Central memory CD4-positive, alpha-beta T cell (primary cell): ENCODE data around the gene TMPRSS9.

Experiments
- DNase-seq: peaks from one replicate; pipeline ENCODE4 v3.0.0; 2022

Gene TMPRSS9

DNA sequence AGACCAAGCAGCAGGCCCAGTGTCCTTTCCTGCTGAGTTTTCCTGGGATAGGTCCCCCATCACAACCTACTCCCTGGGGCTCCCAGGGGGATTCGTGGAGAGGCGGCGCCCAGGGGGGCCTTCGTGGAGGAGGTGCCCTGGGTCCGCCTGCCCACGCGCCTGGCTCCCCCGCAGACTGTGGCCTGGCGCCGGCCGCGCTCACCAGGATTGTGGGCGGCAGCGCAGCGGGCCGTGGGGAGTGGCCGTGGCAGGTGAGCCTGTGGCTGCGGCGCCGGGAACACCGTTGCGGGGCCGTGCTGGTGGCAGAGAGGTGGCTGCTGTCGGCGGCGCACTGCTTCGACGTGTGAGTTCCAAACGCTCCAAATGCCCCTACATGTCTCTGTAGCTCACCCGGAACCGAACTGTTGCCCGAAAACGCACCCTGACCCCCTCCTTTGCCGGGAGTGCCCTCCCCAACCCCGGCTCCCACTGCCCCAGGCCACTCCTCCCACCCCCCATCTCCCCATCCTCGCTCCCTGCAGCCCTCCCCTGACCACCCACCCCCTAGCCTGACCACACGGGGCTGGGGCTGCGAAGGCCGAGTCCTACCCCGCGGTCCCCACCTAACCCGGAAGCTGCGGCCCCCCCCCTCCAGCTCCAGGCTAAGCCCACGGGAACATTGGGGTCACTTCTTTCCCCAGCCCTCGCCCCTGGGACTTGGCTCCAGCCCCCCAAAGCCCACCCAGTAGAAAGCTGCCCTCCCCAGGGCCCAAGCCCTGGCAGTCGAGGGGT lies 64.0 kb downstream of the TMPRSS9 start:
- no peak for DNase-seq

DNA sequence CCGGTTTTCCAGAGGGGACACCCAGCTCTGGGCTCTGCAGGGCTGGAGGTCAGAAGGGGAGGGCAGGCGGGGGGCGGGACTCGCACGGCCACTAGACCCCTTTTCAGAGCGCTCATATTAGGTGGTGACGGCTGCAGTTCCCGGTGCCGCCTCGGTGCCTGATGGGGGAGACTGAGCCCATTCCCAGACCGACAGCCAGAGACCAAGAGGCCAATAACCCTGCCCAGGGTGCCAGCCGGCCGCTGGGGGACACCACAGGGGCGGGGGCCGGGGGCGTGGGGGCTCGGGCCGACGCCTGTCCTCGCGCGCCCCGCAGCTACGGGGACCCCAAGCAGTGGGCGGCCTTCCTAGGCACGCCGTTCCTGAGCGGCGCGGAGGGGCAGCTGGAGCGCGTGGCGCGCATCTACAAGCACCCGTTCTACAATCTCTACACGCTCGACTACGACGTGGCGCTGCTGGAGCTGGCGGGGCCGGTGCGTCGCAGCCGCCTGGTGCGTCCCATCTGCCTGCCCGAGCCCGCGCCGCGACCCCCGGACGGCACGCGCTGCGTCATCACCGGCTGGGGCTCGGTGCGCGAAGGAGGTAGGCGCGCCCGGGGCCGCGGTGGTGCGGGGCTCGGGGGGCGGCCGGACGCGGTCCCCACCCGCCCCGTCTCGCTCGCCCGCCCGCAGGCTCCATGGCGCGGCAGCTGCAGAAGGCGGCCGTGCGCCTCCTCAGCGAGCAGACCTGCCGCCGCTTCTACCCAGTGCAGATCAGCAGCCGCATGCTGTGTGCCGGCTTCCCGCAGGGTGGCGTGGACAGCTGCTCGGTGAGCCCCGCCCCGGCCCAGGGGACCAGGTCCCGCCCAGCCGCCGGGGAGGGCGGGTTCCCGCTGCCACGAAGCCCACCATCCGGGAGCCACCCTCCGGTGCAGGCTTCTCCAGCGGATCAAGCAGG lies 64.9 kb downstream of the TMPRSS9 start:
- no peak for DNase-seq

DNA sequence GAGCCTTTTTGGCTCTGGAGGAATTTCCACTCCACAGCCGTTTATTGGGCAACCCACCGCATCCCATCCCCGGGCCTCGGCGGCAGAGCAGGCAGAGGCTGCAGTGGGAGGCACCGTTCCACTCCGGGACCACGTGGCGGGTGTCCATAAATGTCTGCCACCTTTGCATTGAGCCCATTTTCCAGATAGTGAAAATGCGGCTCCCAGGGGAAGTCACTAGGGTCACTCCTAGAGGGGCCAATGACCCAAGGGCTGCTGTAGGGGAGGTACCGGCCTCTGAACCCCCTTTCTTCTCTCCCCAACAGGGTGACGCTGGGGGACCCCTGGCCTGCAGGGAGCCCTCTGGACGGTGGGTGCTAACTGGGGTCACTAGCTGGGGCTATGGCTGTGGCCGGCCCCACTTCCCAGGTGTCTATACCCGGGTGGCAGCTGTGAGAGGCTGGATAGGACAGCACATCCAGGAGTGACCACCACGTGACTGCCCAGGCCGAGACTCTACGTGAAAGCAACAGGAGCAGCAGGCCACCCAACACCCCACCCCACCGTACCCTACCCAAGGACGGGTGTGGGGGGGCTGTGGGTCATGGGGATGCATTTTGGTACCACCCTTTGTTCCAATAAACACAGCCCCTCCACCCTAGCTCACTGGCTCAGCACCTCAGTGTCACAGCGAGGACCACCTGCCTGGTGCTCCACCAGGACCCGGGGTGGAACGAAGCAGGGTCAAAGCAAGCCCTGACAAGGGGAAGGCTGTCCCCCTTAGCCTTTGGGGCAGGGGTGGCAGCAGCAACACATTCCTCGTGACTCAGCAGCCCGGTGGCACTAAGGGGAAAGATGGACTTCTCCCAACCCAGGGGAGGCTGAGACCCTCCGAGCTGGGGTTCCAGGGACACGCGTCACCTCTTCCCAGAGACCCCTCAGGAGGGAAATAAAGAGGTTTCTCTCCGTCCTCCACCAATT lies 65.8 kb downstream of the TMPRSS9 start:
- DNase-seq, result no peak

DNA sequence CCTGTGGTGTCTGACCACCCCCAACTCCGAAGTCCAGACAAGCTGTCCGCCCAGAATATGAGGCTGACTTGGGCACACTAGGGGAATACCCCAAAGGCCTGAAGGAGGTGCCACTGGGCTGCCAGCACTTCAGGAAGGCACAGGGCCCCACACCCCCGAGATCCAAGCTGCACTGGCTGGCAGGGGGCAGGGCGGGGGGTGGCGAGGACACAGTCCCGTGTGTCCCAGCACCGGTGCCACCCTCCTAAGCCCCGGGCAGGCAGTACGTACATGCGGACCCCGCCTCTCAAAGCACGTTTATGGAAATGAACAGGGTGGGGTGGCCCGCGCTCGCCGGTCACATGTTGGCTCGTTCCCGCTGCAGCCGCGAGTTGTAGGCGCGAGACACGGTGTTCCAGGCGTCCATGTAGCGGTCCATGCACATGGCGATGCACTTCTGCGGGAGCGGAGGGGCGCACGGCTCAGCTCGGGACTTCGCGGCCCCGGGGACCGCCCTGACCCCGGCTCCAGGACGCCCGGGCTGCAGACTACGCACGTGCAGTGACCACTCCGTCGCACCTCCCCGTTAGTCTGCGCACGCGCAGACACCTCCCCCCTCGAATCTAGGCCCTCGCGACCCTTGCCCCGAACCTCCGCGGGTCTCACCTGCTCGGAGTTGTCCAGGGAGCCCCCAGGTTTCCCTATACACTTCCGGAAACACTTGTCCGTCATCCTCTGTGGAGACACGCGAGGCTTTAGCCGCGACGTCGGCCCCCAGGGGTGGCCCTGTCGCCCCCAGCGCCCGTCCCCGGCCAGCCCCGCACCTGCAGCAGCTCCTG lies 66.8 kb downstream of the TMPRSS9 start:
- DNase-seq, result peak; percentile 10

DNA sequence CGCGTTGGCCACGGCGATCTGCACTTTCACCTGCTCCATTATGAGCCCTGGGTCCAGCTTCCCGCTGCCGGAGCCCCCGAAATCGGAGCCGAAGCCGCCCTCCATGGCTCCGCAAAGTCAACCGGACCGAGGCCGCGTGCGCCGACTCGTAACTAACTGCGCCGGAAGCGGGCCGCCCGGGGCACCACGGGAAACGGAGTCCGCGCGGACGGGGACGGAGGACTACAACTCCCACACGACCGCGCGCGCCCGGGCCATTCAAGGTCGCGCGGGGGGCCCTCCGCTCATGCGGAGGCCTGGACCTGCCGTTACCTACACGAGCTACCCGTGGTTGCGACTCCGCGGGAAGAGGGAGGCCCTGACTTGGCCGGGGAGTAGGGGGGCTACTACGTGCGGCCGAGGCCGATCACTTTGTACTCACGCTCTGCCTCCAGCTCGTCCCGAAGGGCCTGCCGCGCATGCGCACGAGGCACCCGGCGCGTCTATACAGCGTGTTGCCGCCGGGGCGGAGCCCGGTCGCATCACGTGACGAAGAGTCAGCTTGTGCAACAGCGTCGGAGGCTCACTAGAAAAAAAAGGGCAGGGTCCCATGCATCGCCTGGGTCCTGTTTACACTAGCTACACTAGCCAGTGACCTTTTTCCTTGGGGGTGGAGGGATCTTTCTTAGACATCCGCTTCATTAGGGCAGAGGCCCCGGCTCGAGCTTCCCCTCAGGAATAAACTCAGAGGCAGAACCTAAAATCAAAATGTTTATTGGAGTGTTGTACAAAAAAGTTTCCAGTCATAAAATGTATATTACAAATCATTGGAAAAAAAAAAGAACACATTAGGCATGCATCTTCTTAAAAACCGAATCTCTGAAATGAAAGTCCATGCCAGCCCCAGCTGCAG lies 67.6 kb downstream of the TMPRSS9 start, which contains the start of gene TIMM13:
TSS of gene TIMM13 (minus strand) at position 158 of the 892 bp plus-strand sequence. CDS start at position 105, 53 bp downstream.
- DNase-seq, result peak; percentile 97

DNA sequence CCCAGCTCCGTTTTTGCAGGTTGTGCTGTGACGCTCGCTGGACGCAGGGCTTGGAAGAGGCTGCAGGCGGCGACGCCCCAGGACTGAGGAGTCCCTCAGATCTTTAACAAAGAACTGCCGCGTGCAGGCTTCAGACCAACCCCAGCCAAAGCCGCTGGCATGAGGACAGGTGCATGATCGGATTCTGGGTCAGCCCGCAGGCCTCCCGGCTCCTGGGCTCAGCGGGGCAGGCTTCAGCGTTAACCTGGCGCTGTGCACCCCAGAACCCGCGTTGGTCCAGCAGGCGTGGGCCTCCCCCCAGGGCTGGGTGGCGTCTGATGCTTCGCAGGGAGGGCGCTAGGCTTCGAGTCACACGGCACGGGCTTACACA lies 68.2 kb downstream of the TMPRSS9 start:
- DNase-seq, result no peak

DNA sequence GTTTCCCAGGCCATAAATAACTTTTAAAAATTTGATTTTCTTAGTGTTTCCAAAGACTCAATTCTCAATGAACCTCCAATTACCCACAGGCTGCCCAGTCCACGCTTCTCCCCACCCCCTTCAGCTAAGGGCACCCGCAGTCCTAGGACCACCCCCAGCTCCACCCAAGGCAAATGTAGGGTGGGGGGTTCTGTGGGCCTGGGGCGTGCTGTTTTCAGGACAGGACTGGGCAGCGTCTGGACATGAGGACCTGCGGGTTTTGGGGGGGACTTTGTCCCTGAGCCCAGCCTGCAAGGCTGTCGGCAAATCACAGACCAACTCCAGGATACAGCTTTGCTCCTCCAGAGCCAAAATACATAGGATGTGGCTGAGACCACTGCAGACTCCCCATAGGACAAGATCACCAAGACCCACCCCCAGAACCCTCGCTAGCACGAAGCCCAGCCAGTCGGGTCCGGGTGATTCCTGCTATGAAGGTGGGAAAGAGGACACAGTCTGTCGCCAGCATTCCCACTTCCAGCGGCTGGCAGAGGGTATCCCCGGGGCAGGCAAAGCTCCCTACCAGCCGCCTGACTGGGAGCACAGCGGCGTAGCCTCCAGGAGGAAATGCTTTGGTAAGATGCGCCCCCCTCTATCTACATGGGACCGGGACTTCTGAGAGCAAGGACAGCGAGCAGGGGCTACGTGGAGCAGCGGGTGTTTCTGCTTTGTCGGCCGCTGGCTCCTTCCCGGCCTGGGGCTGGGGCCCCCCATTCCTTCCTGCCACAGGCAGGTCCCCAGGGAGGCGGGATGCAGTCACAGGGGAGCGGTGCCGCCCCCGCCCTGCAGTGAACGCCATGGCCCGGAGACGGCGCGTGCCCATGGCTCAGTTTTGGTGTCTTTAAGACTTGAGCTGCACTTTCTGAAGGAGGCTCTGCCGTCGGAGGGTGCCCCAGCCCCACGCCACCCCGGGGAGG lies 69.0 kb downstream of the TMPRSS9 start:
- no peak for DNase-seq

DNA sequence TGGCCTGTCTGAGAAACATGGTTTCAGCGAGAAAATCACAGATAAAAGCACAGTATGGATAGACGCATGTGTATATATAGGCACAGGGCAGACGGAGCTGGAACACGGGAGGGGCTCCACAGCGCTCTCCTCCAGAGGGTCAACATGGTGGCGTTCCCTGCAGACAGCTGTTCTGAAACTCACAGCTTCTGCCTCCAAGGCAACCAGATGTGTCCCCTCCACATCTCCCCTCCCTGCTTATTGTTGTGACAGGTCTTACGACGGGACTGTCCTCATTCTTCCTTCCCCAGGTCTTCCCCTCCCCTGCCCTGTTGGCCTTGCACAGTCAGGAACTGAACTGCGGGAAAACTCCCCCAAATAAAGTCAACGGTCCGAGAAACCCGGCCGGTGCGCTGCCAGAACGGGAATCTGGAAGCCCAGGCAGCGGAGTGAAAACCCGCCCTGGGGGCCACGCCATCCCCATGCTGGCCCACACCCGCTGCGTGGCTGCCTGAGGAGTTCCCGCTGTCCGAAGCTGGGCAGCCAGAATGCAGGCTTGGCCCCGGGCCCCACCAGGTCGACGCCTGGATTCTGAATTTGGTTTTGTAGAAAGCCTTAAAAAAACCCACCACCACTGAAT lies 70.0 kb downstream of the TMPRSS9 start:
- no peak for DNase-seq

DNA sequence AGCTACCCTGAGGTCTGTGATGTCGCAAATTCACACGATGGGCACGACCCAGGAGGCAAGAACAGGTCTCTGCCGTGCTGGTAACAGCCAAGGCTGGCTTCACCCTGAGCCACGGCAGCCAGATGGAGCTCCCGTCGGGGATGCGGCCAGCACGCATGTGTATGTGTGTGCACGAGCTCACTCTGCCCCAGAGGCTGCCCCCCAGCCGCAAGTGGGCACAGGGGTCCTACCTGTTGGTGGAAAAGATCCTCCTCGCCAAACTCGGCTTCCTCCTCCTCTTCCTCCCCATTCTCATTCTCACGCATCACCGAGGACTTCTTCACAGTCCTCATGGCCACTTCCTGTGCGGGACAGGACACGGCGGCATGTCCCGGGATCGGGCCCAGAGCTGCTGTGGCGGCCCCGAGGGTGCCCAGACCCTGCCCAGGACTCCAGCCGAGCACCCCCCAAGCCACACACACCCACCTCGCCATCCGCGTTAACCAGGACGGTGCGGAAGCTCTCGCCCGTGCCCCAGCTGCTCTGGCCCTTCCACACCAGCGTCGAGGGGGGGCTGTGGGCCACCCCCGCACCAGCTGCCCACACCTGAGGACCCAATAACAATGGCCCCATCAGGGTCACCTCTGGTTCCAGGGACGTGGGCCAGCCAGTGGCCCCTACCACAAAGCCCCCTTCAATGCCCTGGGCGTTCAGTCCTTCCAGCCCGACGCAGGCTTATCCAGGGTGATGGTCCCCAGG lies 71.4 kb downstream of the TMPRSS9 start:
- DNase-seq, result no peak

DNA sequence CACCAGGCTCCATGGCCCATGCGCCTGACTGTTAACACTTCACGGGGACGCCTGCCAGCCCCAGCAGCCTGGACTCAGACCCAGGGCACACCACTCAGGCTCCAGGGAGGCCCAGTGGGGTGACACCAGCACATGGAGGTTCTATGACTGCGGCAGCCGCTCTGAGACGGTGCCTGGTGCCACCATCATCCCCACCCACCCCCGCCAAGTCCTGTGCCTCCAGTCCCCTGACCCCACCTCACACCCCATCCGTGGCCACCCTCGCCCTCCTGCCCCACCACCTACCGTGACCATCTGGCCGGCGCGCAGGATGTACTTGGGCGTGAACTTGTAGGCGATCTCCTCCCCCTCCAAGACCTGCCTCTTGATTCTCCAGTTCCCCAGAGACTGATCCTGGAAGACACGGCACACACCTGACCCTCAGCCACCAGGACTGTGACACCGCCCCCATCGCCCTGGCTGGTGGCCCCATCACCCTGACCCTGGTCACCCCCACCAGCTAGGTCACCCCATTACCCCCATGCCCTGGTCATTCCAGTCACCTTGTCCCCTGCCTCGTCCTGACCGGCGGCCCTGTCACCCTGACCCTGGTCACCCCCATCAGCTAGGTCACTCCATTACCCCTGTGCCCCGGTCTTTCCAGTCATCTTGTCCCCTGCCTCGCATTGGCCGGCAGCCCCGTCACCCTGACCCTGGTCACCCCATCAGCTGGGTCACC lies 72.2 kb downstream of the TMPRSS9 start:
- no peak for DNase-seq

DNA sequence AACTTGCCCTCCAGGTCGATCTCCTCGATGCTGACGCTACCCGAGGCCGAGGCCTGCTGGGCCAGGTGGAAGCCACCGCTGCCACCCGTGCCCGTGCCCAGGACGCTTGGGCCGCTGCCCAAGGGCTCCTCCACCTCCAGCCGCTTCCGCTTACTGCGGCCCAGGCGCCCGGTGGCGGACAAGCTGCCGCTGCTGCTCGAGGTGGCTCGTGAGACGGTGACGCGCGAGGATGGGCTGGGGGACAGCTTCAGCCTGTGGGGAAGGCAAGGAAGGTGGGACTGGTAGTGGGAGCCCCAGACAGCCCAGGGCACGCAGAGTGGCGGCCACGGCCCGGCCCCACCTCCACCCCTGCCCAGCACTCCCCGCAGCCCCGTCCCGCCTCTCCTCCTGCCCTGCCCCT lies 73.8 kb downstream of the TMPRSS9 start:
- DNase-seq, result no peak

DNA sequence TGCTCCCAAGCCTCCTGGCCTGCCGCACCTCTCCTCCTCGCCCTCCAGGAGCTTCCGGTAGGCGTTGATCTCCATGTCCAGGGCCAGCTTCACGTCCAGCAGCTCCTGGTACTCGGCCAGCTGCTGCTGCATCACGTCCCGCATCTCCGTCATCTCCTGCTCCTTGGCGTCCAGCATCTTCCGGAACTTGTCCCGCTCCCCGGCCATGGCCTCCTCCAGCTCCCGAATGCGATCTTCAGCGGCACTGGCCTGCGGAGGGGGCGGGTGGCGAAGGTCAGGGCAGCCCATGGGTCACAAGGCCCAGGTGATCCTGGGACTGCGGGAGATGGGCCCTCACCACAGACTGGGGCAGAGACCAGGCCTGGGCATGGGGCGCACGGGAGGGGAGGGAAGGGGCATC lies 74.2 kb downstream of the TMPRSS9 start:
- DNase-seq, result no peak

DNA sequence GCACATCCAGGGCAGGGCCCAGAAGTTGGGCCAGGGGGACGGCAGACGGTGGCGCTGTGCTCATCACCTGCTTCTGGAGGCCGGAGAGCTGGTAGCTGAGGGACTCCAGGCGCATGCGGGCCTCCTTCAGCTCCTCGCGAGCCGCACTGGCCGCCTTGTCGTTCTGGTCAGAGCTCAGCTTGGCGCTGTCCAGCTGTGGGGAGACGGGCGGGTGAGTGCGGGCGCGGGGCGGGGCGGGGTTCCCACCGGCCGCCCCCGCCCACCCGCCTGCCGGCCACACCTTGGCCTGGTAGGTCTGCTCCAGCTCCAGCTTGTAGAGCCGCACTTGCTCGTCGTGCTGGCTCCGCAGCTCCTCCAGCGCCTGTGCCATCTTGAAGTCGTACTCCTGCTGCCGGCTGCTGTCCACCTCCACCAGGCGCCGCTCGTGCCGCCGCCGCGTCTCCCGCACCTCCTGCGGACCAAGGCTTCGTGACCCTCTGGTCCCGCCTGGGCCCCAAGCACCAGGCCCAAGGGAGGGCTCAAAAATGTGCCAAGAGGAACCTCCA lies 74.7 kb downstream of the TMPRSS9 start:
- no peak for DNase-seq

DNA sequence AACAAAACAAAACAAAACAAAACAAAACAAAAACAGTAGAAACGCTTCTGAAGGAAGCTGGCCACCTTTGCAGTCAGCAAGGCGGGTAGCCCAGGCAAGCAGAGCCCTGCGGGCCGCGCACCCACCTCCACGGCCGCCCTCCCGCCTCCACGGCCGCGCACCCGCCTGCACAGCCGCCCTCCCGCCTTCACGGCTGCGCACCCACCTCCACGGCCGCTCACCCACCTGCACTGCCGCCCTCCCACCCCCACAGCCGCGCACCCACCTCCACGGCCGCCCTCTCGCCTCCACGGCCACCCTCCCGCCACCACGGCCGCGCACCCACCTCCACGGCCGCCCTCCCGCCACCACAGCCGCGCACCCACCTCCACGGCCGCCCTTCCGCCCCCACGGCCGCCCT lies 76.3 kb downstream of the TMPRSS9 start:
- no peak for DNase-seq

DNA sequence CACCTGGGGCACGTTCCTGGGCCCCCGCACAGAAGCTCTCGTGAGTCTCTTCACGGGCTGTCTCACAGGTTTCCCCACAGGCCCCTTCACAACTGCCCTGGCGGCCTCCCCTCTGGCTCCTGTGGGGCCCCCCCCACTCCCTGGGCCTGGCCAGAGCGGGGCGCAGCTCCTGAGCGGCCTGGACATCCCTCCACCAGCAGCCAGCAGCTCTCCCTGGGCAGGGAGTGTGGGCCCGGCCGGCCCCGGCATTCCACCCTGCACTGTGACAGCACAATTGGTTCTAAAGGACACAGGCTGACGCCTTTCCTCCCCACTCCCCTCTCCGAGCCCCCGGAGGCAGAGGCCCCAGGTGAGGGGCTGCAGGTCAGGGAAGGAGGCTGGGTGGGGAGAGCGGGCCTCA lies 76.9 kb downstream of the TMPRSS9 start:
- DNase-seq, result no peak

DNA sequence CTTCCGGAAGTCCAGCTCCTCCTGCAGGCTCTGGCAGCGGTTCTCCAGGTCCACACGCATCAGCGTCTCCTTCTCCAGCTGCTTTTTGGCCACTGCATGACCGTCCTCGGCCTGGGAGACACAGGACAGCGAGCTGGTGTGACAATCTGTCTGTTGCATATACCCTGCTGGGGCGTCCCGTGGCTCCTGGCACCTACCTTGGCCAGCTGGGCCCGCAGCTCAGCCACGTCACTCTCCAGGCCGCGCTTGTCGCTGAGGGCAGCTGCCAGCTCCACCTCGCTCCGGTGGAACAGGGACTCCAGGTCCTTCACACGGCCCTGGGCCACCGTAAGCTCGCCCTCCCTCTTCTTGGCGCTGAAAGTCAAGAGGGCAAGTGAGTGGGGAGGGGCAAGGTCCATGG lies 78.1 kb downstream of the TMPRSS9 start:
- DNase-seq, result no peak

DNA sequence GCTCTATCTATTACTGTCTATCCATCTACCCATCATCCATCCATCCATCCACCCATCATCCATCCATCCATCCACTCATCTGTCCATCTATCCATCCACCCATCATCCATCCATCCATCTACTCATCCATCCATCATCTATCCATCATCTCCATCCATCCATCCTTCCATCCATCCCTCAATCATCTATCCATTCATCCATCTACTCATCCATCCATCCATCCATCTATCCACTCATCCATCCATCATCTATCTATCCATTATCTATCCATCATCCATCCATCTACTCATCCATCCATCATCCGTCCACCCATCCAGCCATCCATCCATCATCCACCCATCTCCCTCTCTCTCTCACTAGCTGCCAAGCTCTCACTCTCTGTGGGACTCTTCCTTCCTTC lies 80.5 kb downstream of the TMPRSS9 start:
- DNase-seq, result no peak
